ENCODE results near the gene SIGLEC12. TPM values are rescaled to one million over a fixed set of nuclear protein-coding genes. Genes with fewer than 3 reads are reported as not detected.

The SIGLEC12 gene
- total RNA-seq, 4 donors from 2014 or later, result not detected

GRCh38 chr19:51450730-51451307, 50.8 kb downstream of the SIGLEC12 start:
- no peak for TF ChIP-seq CTCF (IDR thresholded peaks at IDR 0.05; ENCODE audit: low read depth)

- no peak for TF ChIP-seq CTCF (IDR thresholded peaks at IDR 0.05; ENCODE audit: low read depth)
Observed at GRCh38 chr19:51448411-51449016, 53.1 kb downstream of the SIGLEC12 start.

GRCh38 chr19:51448011-51448410, 53.6 kb downstream of the SIGLEC12 start:
- TF ChIP-seq CTCF (IDR thresholded peaks at IDR 0.05; ENCODE audit: low read depth), result no peak

- TF ChIP-seq CTCF (IDR thresholded peaks at IDR 0.05; ENCODE audit: low read depth), result no peak
Observed at GRCh38 chr19:51441410-51442390, 59.9 kb downstream of the SIGLEC12 start.

Small RNA genes within 50 kb of the gene (small RNA-seq; reads per million reads assigned to genes)
- not detected for gene AC020914.3
- gene AC020914.5, result not detected

Other genes starting within 250 kb of the SIGLEC12 start
- gene IGLON5, start 190.2 kb downstream of the SIGLEC12 start, total RNA-seq, result under 1 TPM in 3 of 4 donors, not detected in 1; 0.17 to 0.82 (median 0.22) TPM
- gene VSIG10L, start 159.7 kb downstream of the SIGLEC12 start, total RNA-seq, result 1 to 10 TPM in 1 of 4 donors, under 1 TPM in 3; 0.44 to 1.4 (median 0.61) TPM
- 100 to 1,000 TPM; 116 to 444 (median 155) TPM for gene ETFB, start 135.4 kb downstream of the SIGLEC12 start, total RNA-seq
- gene CLDND2, start 132.8 kb downstream of the SIGLEC12 start, total RNA-seq, result not detected
- gene NKG7, start 129.1 kb downstream of the SIGLEC12 start, total RNA-seq, result 1 to 10 TPM; 1.6 to 3.7 (median 2.7) TPM
- gene LIM2, start 113.8 kb downstream of the SIGLEC12 start, total RNA-seq, result not detected
- gene C19orf84, start 111.2 kb downstream of the SIGLEC12 start, total RNA-seq, result not detected
- 1 to 10 TPM in 2 of 4 donors, under 1 TPM in 1, not detected in 1; 0.66 to 1.8 (median 1.7) TPM for gene SIGLEC10, start 84.2 kb downstream of the SIGLEC12 start, total RNA-seq
- gene SIGLEC8, start 43.3 kb downstream of the SIGLEC12 start, total RNA-seq, result under 1 TPM; 0.17 to 0.94 (median 0.38) TPM
- gene CEACAM18, start 23.3 kb downstream of the SIGLEC12 start, total RNA-seq, result not detected
- gene SIGLEC6, start 29.9 kb upstream of the SIGLEC12 start, total RNA-seq, result 1 to 10 TPM in 3 of 4 donors, not detected in 1; 1.5 to 2.9 (median 2.5) TPM
- gene ZNF175, start 69.5 kb upstream of the SIGLEC12 start, total RNA-seq, result 10 to 100 TPM in 1 of 4 donors, 1 to 10 TPM in 3; 5.3 to 10.1 (median 7.1) TPM
- gene SIGLEC5, start 128.6 kb upstream of the SIGLEC12 start, total RNA-seq, result 1 to 10 TPM in 3 of 4 donors, not detected in 1; 1.3 to 3.0 (median 2.5) TPM
- gene SIGLEC14, start 145.0 kb upstream of the SIGLEC12 start, total RNA-seq, result 1 to 10 TPM in 2 of 4 donors, under 1 TPM in 1, not detected in 1; 0.98 to 4.6 (median 3.4) TPM
- gene SPACA6, start 191.5 kb upstream of the SIGLEC12 start, total RNA-seq, result 10 to 100 TPM in 1 of 4 donors, 1 to 10 TPM in 3; 2.6 to 10.8 (median 7.0) TPM
- gene HAS1, start 222.2 kb upstream of the SIGLEC12 start, total RNA-seq, result 1 to 10 TPM in 2 of 4 donors, under 1 TPM in 1, not detected in 1; 0.51 to 5.7 (median 5.5) TPM